SK-N-SH treated with all-trans-retinoic acid at 6 μM for 48 hours (cell line): ENCODE data around the gene ANK2.

ENCODE experiments used
- ATAC-seq: fragments of 200-7000 bp; cut with Tn5 transposase; 3 replicates; pipeline ENCODE4 v1.9.1; 2020; ENCODE audit warnings: mild to moderate bottlenecking, moderate library complexity
- ARNTL ChIP-seq: fragments of 450-650 bp; formaldehyde crosslinking; IDR thresholded peaks from 2 replicates; pipeline ENCODE4 v1.5.0; 2020; ENCODE audit warnings: low read depth, mild to moderate bottlenecking, moderate library complexity, borderline replicate concordance
- CSDC2 ChIP-seq: fragments of 250-450 bp; sonication (Bioruptor Pico); IDR thresholded peaks from 2 replicates; pipeline ENCODE4 v1.5.0; 2020; ENCODE audit warnings: mild to moderate bottlenecking, moderate library complexity
- ESRRG ChIP-seq: fragments of 250-450 bp; sonication (Bioruptor Pico); IDR thresholded peaks from 2 replicates; pipeline ENCODE4 v1.6.1; 2021; ENCODE audit warnings: mild to moderate bottlenecking
- ISL1 ChIP-seq: fragments of 250-450 bp; sonication (Bioruptor Pico); IDR thresholded peaks from 2 replicates; pipeline ENCODE4 v2.1.2; 2022; ENCODE audit warnings: mild to moderate bottlenecking, moderate library complexity
- OSR1 ChIP-seq: fragments of 250-450 bp; sonication (Bioruptor Pico); IDR thresholded peaks from 2 replicates; pipeline ENCODE4 v1.8.0; 2022; ENCODE audit warnings: moderate library complexity, mild to moderate bottlenecking, inconsistent platforms
- PPARA ChIP-seq: fragments of 250-450 bp; sonication (Bioruptor Pico); IDR thresholded peaks from 2 replicates; pipeline ENCODE4 v1.5.0; 2020; ENCODE audit warnings: mild to moderate bottlenecking, borderline replicate concordance
- SNAI2 ChIP-seq: fragments of 250-450 bp; sonication (Bioruptor Pico); IDR thresholded peaks from 2 replicates; pipeline ENCODE4 v1.5.0; 2020; ENCODE audit warnings: mild to moderate bottlenecking, moderate library complexity
- TCF4 ChIP-seq: fragments of 250-450 bp; sonication (Bioruptor Pico); IDR thresholded peaks from 2 replicates; pipeline ENCODE4 v1.8.0; 2021; ENCODE audit warnings: mild to moderate bottlenecking, moderate library complexity, borderline replicate concordance
- TOX ChIP-seq: fragments of 250-450 bp; sonication (Bioruptor Pico); IDR thresholded peaks from 2 replicates; pipeline ENCODE4 v1.8.0; 2021; ENCODE audit warnings: mild to moderate bottlenecking, moderate library complexity, borderline replicate concordance
- TSHZ2 ChIP-seq: fragments of 250-450 bp; sonication (Bioruptor Pico); IDR thresholded peaks from 2 replicates; pipeline ENCODE4 v1.5.0; 2020; ENCODE audit warnings: mild to moderate bottlenecking, moderate library complexity
- ZFP3 ChIP-seq: fragments of 250-450 bp; sonication (Bioruptor Pico); IDR thresholded peaks from 2 replicates; pipeline ENCODE4 v1.5.0; 2020; ENCODE audit warnings: mild to moderate bottlenecking, moderate library complexity
- ZFP30 ChIP-seq: fragments of 450-650 bp; formaldehyde crosslinking; IDR thresholded peaks from 2 replicates; pipeline ENCODE4 v1.5.0; 2022; ENCODE audit warnings: mild to moderate bottlenecking, moderate library complexity
- ZNF565 ChIP-seq: fragments of 450-650 bp; formaldehyde crosslinking; conservative IDR thresholded peaks from 2 replicates; pipeline ENCODE4 v1.5.0; 2020; ENCODE audit warnings: low read depth, mild to moderate bottlenecking, moderate library complexity
- ZNF70 ChIP-seq: fragments of 450-650 bp; formaldehyde crosslinking; IDR thresholded peaks from 2 replicates; pipeline ENCODE4 v1.5.0; 2020; ENCODE audit warnings: mild to moderate bottlenecking, moderate library complexity
- TF ChIP-seq, protein P1 (sequence below): fragments of 250-450 bp; sonication (Bioruptor Pico); IDR thresholded peaks from 2 replicates; pipeline ENCODE4 v1.8.0; 2021; ENCODE audit warnings: low read depth, mild to moderate bottlenecking, moderate library complexity, borderline replicate concordance
- TF ChIP-seq, protein P2 (sequence below): fragments of 250-450 bp; sonication (Bioruptor Pico); IDR thresholded peaks from 2 replicates; pipeline ENCODE4 v1.5.1; 2020; ENCODE audit warnings: low read depth, mild to moderate bottlenecking, moderate library complexity
- TF ChIP-seq, protein P3 (sequence below): fragments of 250-450 bp; sonication (Bioruptor Pico); IDR thresholded peaks from 2 replicates; pipeline ENCODE4 v1.5.1; 2021; ENCODE audit warnings: mild to moderate bottlenecking, moderate library complexity

The ANK2 gene

DNA sequence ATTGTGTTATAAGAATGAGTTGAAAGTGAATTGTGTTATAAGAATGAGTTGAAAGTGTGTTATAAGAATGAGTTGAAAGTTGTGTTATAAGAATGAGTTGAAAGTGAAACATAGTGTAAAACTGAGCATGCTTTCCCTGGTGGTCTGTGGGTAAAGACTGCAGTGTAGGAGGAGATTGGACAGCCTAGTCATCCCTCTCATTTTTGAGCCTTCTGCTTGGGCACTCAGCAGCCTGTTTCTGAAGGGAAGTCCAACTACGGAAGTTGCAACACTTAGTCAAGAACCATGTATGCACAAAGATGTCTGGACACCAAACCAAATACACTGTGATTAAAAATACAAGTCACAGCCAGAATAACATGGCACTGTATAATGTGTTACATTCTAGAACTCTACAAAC, 72.6 kb downstream of the ANK2 start:
- TF ChIP-seq TCF4 (no peak), ZFP3 (no peak), TSHZ2 (CRISPR knock-in tag) (no peak), ZFP30 (CRISPR knock-in tag) (no peak)
- TF ChIP-seq, protein P1, sequence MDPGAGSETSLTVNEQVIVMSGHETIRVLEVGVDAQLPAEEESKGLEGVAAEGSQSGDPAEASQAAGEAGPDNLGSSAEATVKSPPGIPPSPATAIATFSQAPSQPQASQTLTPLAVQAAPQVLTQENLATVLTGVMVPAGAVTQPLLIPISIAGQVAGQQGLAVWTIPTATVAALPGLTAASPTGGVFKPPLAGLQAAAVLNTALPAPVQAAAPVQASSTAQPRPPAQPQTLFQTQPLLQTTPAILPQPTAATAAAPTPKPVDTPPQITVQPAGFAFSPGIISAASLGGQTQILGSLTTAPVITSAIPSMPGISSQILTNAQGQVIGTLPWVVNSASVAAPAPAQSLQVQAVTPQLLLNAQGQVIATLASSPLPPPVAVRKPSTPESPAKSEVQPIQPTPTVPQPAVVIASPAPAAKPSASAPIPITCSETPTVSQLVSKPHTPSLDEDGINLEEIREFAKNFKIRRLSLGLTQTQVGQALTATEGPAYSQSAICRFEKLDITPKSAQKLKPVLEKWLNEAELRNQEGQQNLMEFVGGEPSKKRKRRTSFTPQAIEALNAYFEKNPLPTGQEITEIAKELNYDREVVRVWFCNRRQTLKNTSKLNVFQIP (CRISPR knock-in tag) = no peak
- no peak for ATAC-seq

GRCh38 chr4:113125418-113125817, 76.0 kb downstream of the ANK2 start:
- TF ChIP-seq ISL1 (peak; percentile 53; the same call in 1 of the 2 replicates), TCF4 (peak; percentile 34; the same call in 1 of the 2 replicates), ARNTL (CRISPR knock-in tag) (no peak)
- TF ChIP-seq, protein P2, sequence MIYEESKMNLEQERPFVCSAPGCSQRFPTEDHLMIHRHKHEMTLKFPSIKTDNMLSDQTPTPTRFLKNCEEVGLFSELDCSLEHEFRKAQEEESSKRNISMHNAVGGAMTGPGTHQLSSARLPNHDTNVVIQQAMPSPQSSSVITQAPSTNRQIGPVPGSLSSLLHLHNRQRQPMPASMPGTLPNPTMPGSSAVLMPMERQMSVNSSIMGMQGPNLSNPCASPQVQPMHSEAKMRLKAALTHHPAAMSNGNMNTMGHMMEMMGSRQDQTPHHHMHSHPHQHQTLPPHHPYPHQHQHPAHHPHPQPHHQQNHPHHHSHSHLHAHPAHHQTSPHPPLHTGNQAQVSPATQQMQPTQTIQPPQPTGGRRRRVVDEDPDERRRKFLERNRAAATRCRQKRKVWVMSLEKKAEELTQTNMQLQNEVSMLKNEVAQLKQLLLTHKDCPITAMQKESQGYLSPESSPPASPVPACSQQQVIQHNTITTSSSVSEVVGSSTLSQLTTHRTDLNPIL (CRISPR knock-in tag) = 0 out of 2 replicates have a peak, but pooled peaks have one; percentile 20

DNA sequence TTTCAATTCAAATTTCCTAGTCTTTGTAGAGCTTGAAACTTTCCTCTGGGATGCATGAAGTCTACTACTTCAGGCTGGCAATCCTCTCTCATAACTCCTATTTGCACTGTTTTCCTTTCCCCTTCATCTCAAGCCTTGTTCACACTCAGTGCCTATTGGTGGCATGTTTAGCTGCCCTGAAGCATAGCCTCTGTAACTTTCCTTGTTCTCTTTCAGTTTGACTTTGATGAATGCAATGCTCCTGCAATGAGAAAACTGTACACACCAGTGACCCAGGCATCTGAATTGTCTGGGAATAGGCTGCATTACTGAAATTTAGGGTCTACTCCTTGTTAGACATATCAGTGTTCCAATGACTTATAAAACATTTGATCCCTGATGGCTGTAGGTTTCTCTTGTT, 81.7 kb downstream of the ANK2 start:
- TF ChIP-seq ISL1 = no peak
- TF ChIP-seq ESRRG (CRISPR knock-in tag) = no peak
- TF ChIP-seq ZNF565 (CRISPR knock-in tag) = no peak
- TF ChIP-seq, protein P1 (CRISPR knock-in tag) = no peak
- TF ChIP-seq ZFP30 (CRISPR knock-in tag) = no peak
- TF ChIP-seq TCF4 = no peak
- no peak for TF ChIP-seq CSDC2
- TF ChIP-seq ARNTL (CRISPR knock-in tag) = no peak
- no peak for TF ChIP-seq OSR1 (CRISPR knock-in tag)
- TF ChIP-seq ZNF70 = no peak
- no peak for TF ChIP-seq TOX (CRISPR knock-in tag)
- ATAC-seq = no peak

More at GRCh38 chr4:113125418-113125817, 76.0 kb downstream of the ANK2 start:
- no peak for ATAC-seq

DNA sequence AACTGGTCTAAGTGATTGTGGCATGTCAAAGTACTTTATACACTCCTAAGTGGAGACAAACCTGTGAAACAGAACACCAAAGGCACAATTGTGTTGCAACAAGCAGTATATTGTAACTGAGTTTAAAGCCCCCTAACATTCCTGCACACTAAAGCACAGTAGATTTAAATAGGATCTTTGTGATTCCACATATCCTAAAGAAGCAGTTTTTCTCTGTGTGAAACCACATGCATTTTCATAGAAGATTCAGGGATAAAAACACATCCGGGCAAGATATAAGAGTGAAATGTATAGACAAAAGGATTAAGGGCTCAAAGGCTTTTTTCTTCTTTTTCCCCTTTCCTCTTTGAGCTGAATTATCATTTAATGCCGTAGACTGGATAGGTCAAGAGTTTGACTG, 82.2 kb downstream of the ANK2 start:
- no peak for ATAC-seq
- TF ChIP-seq SNAI2 (CRISPR knock-in tag) = no peak
- TF ChIP-seq, protein P2 (CRISPR knock-in tag) = no peak
- no peak for TF ChIP-seq ZFP30 (CRISPR knock-in tag)
- TF ChIP-seq, protein P3, sequence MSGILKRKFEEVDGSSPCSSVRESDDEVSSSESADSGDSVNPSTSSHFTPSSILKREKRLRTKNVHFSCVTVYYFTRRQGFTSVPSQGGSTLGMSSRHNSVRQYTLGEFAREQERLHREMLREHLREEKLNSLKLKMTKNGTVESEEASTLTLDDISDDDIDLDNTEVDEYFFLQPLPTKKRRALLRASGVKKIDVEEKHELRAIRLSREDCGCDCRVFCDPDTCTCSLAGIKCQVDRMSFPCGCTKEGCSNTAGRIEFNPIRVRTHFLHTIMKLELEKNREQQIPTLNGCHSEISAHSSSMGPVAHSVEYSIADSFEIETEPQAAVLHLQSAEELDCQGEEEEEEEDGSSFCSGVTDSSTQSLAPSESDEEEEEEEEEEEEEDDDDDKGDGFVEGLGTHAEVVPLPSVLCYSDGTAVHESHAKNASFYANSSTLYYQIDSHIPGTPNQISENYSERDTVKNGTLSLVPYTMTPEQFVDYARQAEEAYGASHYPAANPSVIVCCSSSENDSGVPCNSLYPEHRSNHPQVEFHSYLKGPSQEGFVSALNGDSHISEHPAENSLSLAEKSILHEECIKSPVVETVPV = no peak
- TF ChIP-seq ISL1 = no peak
- no peak for TF ChIP-seq CSDC2
- TF ChIP-seq TCF4 = no peak
- no peak for TF ChIP-seq OSR1 (CRISPR knock-in tag)
- TF ChIP-seq PPARA (CRISPR knock-in tag) = no peak
- TF ChIP-seq TOX (CRISPR knock-in tag) = no peak
- TF ChIP-seq ZNF565 (CRISPR knock-in tag) = no peak
